Cortex of kidney (tissue), 1 donor: ENCODE data around the gene CDC42SE2.
"Not testable (repeated sequence)": the region's sequence is repeated elsewhere in the genome, so short reads cannot be mapped to it uniquely, and the experiment has no call there.

Experiments
- DNase-seq: peaks from one replicate; lab custom pipeline; 2025; lab: John Stamatoyannopoulos, UW

Gene CDC42SE2

DNA sequence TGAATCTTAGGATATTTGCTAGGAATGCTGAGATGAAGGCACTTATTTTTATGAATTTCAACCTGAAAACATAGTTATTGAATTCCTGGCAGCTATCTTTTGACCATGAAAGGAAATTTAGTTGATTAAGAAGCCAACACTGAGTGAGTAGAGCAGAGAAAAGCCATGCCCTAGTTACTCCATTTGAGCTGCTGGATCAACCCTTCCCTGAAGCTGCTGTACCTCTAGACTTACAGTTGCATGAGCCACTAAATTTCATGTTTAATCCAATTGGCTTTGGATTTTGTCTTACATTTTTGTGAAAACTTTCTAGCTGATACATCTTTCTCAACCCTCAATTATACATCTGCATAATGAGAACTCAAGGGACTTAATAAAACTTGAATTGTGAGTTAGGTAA is 54.6 kb downstream of the CDC42SE2 start:
- no peak for DNase-seq

DNA sequence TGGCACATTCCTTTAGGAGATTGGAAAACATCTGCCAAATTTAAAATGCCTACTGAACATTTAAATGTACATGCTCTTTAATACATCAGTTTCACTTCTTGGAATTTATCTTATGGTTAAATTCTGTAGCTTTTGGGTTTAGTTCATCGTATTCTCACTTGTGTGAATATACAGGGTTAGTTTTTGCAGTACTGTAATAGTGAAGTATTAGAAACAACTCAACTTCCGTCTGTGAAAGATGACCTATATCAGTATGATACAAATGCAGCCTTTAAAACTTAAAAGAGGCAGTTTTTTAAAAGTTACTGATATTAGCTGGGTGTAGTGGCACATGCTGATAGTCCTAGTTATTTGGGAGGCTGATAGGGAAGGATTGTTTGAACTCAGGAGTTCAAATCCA is 57.2 kb downstream of the CDC42SE2 start:
- DNase-seq = no peak

DNA sequence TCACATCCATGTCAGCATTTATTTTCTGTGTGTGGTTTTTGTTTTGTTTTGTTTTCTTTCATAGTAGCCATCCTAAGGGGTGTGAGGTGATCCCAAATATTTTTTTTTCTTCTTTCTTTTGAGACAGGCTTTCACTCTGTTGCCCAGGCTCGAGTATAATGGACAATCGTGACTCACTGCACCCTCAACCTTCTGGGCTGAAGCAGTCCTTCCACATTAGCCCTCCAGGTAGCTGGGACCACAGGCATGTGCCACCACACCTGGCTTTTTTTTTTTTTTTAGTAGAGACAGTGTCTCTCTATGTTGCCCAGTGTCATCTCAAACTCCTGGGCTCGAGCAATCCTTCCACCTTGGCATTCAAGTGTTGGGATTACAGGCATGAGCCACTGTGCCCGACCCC is 59.1 kb downstream of the CDC42SE2 start:
- DNase-seq = no peak

DNA sequence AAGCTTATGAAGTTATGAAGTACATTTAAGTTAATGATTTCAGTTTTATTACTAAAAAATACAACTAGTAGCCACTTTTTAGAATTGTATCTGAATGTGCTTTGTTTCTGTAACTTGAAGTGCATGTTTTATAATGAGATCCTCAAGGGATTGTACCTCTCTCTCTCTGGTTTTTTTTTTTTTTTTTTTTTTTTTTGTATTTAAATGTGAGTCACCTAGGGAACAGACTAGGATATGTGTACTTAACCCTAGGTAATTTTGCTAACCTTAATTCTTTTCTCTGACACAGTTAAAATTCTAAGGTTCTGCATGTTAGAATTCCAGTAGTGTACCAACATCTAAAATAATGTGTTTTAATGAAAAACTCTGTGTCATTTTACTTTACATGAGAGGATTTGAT is 59.5 kb downstream of the CDC42SE2 start:
- no peak for DNase-seq

DNA sequence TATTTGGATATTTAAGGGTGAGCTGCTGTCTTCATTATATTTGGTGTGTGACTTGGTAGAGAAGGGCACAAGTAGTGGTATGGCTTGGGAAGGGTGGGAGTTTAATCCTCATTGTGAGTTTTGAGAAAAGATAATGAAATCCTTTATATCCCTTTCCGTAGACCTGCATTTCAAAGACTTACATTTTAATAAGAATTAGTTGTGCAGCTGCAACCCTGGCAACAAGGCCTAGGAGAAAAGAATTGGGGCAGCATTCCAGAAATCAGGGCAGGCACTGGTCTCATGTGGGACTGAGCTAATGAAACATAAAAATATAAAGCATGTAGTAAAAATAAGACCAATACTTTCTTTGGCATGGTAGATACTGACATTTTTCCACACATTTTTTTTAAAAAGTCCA is 60.5 kb downstream of the CDC42SE2 start:
- no peak for DNase-seq

DNA sequence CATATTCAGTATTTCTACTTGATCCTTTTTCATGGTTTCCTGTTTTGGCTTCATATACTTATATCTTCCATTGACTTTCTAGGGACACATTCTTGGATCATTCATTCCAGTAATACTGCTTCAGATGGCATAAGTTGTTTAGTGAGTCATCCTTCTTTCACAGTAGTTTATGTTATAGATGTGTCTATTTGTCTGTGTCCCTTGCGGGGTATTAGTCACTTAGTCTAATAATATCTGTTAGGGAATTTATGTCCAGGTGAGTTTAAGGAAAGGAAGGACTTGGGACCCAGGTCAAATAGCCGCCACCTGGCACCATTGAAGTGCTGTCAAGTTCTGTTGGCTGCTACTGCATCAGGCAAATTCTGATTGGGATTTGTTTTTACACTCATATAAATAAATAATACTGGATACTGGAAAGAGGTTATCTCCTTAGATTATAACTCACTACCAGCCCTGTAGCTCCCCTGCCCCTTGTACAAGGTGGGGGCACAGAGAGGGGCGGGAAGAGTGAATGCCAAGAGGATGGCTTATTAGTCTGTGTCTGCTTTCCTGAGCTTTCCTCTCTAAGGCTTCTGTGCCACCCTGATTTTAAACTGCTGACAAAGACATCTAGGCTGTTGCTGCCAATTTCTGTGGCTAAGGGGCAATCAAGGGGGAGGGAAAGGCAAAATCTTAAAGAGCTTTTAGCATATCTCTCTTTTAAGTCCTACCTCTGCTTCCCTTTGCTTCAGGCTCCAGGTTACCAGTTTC is 64.9 kb downstream of the CDC42SE2 start:
- no peak for DNase-seq

DNA sequence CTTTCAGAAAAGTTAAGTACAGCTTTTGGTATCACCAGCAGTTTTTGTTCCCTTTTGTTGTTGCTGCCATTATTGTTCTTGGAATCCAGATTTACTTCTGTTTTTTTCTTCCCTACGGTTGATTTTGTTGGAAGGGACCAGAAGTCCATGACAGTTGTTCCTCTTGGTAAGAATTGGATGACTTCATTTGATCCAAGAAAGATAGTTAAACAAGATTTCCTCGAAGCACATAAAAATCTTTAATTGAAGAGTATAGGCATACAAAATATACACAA is 65.4 kb downstream of the CDC42SE2 start:
- DNase-seq = no peak

DNA sequence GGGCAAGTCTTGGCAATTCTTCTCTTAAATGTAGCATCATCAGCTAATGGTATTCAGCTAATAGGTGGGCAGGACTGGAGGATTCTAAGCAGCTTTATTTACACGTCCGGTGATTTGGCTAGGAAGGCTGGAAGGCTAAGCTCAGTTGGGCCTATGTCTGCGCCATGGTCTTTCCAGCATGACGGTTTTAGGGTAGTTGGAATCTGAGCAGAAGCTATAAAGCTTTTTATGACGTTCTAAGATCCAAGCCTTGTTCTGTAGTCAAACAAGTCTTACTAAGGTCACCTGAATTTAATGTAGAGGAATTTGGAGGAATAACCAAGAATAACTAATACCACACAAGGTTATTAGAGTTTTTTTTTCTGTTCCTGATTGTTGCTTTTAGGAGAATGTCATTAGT is 66.2 kb downstream of the CDC42SE2 start:
- DNase-seq = no peak

DNA sequence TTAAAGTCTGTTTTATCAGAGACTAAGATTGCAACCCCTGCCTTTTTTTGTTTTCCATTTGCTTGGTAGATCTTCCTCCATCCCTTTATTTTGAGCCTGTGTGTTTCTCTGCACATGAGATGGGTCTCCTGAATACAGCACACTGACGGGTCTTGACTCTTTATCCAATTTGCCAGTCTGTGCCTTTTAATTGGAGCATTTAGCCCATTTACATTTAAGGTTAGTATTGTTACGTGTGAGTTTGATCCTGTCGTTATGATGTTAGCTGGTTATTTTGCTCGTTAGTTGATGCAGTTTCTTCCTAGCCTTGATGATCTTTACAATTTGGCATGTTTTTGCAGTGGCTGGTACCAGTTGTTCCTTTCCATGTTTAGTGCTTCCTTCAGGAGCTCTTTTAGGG is 71.9 kb downstream of the CDC42SE2 start:
- DNase-seq = not testable (repeated sequence)

DNA sequence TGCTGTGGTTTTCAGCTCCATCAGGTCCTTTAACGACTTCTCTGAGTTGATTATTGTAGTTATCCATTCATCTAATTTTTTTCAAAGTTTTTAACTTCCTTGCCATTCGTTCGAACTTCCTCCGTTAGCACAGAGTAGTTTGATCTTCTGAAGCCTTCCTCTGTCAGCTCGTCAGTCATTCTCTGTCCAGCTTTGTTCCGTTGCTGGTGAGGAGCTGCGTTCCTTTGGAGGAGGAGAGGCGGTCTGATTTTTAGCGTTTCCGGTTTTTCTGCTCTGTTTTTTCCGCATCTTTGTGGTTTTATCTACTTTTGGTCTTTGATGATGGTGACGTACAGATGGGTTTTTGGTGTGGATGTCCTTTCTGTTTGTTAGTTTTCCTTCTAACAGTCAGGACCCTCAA is 72.9 kb downstream of the CDC42SE2 start:
- not testable (repeated sequence) for DNase-seq

DNA sequence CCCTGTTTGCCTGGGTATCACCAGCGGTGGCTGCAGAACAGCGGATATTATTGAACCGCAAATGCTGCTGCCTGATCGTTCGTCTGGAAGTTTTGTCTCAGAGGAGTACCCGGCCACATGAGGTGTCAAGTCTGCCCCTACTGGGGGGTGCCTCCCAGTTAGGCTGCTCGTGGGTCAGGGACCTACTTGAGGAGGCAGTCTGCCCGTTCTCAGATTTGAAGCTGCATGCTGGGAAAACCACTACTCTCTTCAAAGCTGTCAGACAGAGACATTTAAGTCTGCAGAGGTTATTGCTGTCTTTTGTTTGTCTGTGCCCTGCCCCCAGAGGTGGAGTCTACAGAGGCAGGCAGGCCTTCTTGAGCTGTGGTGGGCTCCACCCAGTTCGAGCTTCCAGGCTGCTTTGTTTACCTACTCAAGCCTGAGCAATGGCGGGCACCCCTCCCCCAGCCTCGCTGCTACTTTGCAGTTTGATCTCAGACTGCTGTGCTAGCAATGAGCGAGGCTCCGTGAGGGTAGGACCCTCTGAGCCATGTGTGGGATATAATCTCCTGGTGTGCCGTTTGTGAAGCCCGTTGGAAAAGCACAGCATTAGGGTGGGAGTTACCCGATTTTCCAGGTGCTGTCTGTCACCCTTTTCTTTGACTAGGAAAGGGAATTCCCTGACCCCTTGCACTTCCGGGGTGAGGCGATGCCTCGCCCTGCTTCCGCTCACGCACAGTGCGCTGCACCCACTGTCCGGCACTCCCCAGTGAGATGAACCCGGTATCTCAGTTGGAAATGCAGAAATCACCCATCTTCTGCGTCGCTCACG is 73.6 kb downstream of the CDC42SE2 start:
- DNase-seq = not testable (repeated sequence)

DNA sequence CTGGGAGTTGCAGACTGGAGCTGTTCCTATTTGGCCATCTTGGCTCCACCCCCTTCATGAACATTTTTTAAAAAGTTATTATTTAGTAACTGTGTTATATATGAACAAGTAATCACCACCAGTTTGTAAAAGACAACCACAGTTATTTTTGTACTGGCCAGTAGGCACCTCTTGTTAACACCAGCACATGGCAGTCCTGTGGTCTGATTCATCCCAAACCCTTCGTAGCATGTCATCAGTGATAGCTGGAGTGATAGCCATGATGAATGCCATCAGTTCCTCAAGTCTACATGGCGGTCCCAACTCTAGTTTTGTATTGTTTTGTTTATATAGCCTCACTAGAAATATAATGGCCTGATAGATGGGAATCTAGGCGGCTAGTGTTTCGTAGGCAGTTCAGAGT is 74.2 kb downstream of the CDC42SE2 start:
- no peak for DNase-seq

DNA sequence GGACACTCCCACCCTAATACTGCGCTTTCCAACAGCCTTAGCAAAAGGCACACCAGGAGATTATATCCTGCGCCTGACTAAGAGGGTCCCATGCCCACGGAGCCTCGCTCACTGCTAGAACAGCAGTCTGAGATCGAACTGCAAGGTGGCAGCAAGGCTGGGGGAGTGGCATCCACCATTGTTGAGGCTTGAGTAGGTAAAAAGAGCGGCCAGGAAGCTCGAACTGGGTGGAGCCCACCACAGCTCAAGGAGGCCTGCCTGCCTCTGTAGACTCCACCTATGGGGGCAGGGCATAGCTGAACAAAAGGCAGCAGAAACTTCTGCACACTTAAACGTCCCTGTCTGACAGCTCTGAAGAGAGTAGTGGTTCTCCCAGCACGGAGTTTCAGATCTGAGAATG is 80.4 kb downstream of the CDC42SE2 start:
- not testable (repeated sequence) for DNase-seq

DNA sequence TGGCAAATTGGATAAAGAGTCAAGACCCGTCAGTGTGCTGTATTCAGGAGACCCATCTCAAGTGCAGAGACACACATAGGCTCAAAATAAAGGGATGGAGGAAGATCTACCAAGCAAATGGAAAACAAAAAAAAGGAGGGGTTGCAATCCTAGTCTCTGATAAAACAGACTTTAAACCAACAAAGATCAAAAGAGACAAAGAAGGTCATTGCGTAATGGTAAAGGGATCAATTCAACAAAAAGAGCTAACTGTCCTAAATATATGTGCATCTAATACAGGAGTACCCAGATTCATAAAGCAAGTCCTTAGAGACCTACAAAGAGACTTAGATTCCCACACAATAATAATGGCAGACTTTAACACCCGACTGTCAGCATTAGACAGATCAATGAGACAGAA is 82.4 kb downstream of the CDC42SE2 start:
- DNase-seq = not testable (repeated sequence)

DNA sequence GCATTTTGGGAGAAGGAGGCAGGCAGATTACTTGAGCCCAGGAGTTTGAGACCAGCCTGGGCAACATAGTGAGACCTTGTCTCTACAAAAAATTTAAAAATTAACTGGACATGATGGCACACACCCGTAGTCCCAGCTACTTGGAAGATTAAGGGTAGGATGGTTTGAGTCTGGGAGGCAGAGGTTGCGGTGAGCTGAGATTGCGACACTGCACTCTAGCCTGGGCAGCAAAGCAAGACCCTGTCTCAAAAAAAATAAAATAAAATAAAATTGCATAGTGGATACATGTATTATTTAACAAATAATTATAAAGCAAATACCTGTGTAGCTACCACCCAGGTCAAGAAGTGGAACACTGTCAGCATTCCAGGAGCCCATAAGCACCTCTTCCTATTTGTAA is 90.1 kb downstream of the CDC42SE2 start:
- no peak for DNase-seq

DNA sequence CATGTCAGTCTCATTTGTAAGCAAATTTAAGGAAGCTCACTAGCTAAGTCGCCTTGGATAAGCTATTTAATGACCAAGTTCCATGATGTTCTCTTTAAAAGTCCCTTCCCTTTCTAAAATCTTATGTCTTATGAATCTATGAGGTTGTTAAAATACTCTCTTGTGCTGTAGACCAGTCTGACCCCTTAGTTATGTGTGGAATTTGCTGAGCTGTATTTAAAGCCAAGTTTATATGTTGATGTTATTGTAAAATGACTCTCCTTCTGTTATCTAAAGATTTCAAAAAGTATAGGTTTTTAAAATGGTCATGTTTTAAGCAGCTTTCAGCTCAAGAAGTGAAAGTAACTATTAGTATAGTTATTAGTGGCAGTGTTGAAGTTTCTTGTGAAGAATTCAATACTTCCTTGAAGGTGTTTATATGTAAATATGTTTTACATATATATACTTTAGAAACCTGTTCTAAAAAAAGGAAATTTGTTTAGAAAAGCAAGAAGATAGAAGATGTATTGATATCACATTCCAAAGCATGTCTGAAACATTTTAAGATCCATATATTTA is 92.2 kb downstream of the CDC42SE2 start:
- DNase-seq = no peak

DNA sequence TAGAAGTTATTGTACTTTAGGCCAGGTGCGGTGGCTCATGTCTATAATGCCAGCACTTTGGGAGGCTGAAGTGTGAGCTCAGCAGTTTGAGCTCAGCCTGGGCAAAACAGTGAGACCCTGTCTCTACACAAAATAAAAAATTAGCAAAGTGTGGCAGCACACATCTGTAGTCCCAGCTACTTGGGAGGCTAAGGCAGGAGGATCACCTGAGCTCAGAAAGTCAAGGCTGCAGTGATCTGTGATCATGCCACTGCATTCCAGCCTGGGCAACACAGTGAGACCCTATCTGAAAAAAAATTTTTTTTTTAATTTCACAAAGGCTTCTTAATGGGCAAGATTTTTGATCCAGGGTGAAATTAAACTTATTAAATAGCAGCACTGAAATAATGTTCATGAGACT is 92.8 kb downstream of the CDC42SE2 start:
- no peak for DNase-seq

DNA sequence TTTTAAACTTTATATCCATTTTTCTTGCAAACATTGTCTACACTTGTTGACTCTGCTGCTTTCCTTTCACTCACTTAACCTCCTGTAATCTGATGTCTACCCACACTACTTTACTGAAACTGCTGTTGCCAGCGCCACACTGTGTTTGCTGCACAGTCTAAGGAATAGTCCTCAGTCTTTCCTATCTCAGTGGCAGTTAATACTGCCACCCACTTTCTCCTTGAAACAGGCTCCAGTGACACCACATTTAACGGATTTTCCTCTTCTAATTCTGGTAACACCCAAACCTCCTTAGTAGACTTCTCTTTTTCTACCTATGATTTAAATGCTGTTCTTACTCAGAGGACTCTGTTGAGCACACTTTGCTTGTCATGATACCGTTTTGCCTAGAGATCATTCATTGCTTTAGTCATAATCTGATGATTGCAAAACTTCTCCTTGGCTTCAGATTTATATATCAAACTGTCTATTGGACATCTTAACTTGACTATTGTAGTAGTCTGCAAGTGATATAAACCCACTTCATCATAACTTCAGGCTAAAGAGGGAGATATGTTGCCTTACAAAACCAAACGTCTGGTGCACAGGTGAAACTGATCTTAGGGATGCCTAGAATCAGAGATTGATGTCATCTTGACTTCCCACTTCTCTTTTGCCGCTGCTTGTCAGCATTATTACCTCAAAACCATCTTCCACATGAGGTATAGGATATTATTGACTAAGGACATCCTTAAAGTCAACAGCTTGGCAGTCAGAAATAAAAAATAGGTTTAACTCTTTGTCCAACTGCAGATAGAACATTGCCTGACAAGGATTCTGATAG is 94.1 kb downstream of the CDC42SE2 start:
- DNase-seq = no peak

DNA sequence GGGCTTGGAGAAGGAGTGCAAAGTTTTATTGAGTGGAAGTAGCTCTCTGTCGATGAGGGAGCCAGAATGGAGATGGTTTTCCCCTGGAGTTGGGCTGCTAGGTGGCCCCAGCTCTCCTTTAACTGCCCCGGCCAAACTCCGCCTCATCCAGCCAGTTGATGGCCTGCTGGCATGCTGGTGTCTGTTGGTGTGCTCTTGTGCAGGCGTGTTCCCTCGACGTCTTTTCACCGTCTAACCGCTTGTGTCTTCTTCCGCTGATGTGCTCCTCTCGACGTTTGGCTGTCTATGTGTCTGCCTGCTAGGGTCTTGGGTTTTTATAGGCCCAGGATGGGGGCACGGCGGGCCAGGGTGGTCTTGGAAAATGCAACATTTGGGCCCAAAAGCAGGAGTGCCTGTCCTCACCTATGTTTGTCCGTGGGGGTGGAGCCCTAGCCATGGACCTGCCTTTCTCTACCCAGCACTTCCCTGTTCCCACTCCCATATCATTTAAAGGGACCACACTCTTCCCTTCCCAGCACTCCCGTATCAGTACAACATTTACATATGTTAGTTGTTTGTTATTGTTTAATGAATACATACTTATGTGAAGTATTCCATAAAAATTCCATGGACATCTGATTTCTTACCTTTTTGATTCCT is 97.9 kb downstream of the CDC42SE2 start:
- no peak for DNase-seq

DNA sequence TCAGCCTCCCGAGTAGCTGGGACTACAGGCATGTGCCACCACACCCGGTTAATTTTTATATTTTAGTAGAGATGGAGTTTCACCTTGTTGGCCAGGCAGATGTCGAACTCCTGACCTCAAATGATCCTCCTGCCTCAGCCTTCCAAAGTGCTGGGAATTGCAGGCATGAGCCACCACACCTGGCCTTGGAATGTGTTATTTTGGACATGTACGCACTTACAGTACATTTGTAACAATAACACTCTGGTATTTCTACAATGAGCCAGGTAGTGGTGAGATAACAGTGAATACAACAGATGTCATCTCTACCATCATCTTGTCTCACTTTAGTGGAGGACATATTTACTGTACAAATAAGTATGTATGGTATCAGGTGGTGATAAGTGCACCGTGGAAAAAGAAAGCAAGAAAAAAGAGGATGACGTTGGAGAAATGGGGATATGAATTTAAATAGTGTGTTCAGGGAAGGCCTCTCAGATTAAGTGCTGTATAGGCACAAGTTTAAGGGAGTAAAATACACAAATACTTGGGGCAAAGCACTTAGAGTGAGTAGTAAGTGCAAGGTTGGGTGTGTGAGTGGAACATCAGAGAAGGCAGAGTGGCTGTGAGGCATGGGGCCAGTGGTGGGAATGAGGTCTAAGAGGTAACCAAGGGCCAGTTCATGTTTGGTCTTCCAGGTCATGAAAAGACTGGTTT is 100.1 kb downstream of the CDC42SE2 start:
- no peak for DNase-seq

DNA sequence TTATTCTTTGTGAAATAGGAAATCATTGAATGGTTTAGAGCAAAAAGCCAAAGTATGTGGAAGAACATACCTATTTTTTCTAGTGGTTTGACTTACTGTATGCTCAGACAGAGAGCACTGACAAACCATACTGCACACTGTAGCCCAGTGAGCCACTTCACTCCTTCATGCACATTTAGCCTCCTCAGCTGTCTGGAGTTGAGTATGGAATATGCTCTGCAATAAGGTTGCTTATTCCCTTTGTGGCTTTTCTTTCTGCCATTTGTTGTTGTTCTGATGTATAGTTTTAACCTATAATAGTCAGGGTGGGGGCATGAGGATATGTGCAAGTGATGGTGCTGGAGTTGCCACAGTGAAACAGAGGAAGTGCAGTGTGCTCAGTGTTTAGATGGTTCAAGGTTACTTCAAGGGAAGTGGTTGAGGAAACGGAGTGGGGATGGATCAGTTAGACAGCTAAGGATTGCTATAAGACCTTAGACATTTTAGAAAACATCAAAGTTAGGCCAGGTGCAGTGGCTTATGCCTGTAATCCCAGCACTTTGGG is 100.7 kb downstream of the CDC42SE2 start:
- no peak for DNase-seq
